Lower lobe of right lung (tissue), 2 donors: ENCODE data around the gene UBE2E3. TPM values are rescaled to one million over a fixed set of nuclear protein-coding genes. Genes with fewer than 3 reads are reported as not detected.

ENCODE experiments used
- ATAC-seq, 2 donors: fragments of 200-7000 bp; cut with Tn5 transposase; one replicate each; pipeline ENCODE4 v1.9.1; 2020 to 2022; ENCODE audit warnings: mild to moderate bottlenecking in 2 of 2, moderate library complexity in 2 of 2
- DNase-seq: peaks from one replicate; pipeline ENCODE4 v3.0.0-alpha.2; 2020
- H3K27ac ChIP-seq: fragments of 200-600 bp; one replicate; pipeline ENCODE4 v1.8.0; 2022
- H3K27me3 ChIP-seq: fragments of 200-600 bp; one replicate; pipeline ENCODE4 v1.8.0; 2022; ENCODE audit warnings: low read depth
- H3K36me3 ChIP-seq: fragments of 200-600 bp; one replicate; pipeline ENCODE4 v1.8.0; 2022; ENCODE audit warnings: mild to moderate bottlenecking
- H3K4me1 ChIP-seq: fragments of 200-600 bp; one replicate; pipeline ENCODE4 v1.8.0; 2022
- H3K4me3 ChIP-seq: fragments of 200-600 bp; one replicate; pipeline ENCODE4 v1.8.0; 2022; ENCODE audit warnings: mild to moderate bottlenecking
- H3K9me3 ChIP-seq: fragments of 200-600 bp; one replicate; pipeline ENCODE4 v1.8.0; 2022
- intact Hi-C: fragments of 100-400 bp; cut with DNase I; formaldehyde crosslinking; loops from one replicate; pipeline ENCODE4 v1.11.0; 2022
- total RNA-seq: library from RNA; stranded (reverse); fragmentation: NEBNext Ultra II Directional; extraction: Animal tissue kit (Norgen Biotek cat#: 25700); gene quantifications from one replicate; pipeline ENCODE4 v1.2.1, GENCODE V29; 2021
- TF ChIP-seq, protein P1 (sequence below): fragments of 200-600 bp; IDR thresholded peaks from one replicate; pipeline ENCODE4 v1.8.0; 2022; ENCODE audit warnings: antibody characterized with exemption, mild to moderate bottlenecking
- donor health status: DM: no; HTN: yes; CAD: no; lungs with severe emphysema.

UBE2E3 gene
- total RNA-seq, 1 donor from 2014 or later: 39.7 TPM

DNA sequence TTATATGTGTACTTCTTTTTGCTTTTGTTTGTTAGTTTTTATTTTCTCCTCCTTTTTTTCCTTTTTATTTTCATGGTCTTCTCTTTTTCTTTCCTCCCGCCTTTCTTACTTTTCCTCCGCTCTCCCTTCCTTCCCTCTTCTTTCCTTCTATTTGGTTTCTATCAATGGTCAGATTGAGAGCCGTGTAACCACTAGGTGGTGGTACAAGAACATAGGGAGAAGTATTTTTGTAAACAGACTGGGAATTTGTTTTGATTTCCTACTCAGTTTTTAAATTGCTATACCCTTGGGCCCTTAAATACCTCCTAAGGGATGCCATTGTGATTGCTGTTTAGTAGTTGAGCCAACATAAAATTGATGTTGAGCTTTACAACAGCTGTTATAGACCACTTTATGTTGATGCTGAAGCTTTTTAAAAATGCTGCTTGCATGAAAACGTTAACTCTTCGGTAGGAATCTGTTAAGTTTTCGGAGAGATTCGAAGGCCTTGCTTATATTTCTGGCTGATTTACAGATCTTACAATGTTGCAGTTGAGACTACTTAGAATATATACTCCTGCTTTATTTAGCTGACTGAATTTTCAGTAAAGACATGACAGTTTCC, 124.2 kb downstream of the UBE2E3 start:
- no peak for ATAC-seq
- Histone ChIP-seq H3K27me3 (no peaks in the 10 kb centered on the region), H3K27ac (no peak overlapping the region), H3K4me3 (no peak overlapping the region), H3K9me3 (no peaks in the 10 kb centered on the region), H3K4me1 (no peaks in the 10 kb centered on the region), H3K36me3 (no peaks in the 10 kb centered on the region)
- intact Hi-C loops: loop anchor here (10.0 kb wide), 1 partner anchor 360 kb away; no protein-coding TSS in a partner anchor
- TF ChIP-seq, protein P1, sequence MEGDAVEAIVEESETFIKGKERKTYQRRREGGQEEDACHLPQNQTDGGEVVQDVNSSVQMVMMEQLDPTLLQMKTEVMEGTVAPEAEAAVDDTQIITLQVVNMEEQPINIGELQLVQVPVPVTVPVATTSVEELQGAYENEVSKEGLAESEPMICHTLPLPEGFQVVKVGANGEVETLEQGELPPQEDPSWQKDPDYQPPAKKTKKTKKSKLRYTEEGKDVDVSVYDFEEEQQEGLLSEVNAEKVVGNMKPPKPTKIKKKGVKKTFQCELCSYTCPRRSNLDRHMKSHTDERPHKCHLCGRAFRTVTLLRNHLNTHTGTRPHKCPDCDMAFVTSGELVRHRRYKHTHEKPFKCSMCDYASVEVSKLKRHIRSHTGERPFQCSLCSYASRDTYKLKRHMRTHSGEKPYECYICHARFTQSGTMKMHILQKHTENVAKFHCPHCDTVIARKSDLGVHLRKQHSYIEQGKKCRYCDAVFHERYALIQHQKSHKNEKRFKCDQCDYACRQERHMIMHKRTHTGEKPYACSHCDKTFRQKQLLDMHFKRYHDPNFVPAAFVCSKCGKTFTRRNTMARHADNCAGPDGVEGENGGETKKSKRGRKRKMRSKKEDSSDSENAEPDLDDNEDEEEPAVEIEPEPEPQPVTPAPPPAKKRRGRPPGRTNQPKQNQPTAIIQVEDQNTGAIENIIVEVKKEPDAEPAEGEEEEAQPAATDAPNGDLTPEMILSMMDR: peak; percentile 62
- DNase-seq: no peak

DNA sequence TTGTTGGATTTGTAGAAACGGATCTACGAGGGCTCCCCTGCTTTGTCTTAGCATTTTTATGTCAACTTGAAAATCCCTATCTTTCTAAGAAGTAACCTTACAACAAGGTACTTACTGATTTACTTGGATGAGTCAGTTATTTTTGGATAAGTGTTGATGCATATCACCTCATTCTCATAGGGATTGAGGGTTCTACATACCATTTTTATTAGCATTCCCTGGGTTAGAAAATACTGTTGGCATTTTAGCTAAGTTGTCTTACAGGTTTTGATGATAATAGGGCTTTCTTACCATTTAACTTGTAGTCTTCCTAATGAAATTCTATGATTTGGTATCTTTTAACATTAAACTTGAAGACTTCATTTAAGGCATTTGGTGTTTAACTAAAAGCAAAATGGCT, 125.2 kb downstream of the UBE2E3 start:
- Histone ChIP-seq H3K4me3 (no peak overlapping the region), H3K27me3 (no peaks in the 10 kb centered on the region), H3K4me1 (no peaks in the 10 kb centered on the region), H3K36me3 (no peaks in the 10 kb centered on the region), H3K9me3 (no peaks in the 10 kb centered on the region), H3K27ac (no peak overlapping the region)
- intact Hi-C loops: loop anchor here (10.0 kb wide), 1 partner anchor 359 kb away; no protein-coding TSS in a partner anchor
- DNase-seq (no peak), ATAC-seq (no peak)
- TF ChIP-seq, protein P1: no peak

DNA sequence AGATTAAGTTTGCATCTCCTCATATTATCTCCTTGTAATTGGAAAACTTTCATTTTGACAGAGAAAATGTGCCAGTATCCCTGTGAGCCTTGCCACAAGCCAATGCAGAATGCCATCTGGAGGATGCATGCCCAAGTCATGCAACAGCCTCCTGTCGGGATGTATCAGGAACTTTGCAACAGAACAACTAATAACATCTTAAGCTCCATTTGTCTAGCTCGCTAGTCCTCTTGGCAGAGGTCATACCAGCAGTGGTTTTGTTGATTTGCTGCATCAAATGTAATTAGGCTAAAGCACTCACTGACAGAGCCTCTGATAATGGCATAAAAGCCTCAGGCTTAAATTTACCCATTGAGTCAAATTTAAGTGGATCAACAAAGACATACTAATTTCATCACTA, 125.8 kb downstream of the UBE2E3 start:
- no peak for ATAC-seq

DNA sequence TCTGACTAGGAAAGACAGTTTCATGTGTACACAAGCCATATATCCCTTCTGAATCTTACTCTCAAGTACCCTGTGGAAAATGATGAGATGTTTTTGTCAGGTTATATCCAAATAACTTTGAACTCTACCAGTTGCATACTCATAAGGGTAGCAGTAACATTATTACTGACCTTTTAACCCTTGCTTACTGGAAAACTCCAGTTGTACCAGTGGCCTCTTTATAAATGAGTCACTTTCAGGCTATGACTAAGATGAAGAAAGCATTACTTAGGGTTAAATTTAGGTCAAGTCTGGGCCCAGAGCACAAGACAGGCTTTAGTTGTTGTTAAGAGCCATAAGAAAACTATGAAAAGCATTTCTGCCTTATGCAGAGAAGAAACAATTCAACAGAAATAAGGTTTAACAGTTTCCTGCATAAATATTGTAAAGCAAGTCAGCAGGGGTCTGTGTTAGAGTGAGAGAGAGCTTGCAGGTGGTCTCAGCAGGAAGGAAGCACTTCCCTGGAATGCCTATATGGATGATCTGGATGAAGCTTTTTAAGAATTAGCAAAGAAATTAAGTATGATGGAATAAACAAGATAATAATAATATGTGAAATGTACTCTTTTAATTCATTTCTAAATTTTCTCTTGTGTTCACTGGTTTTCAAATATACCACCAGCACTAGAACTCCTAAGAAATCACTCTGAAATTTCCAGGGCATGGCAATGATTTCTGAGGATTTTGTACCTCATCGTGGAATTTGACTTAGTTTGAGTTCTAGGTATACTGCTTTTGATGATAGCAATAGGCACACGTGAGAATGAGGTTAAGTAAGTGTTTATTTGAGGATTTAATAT, 126.6 kb downstream of the UBE2E3 start:
- ATAC-seq (no peak), DNase-seq (no peak)
- no peaks in the 10 kb centered on the region for H3K36me3 ChIP-seq
- H3K4me1 ChIP-seq: no peaks in the 10 kb centered on the region
- H3K27ac ChIP-seq: no peak overlapping the region
- no peaks in the 10 kb centered on the region for H3K27me3 ChIP-seq
- no peaks in the 10 kb centered on the region for H3K9me3 ChIP-seq
- intact Hi-C loops: loop anchor here (10.0 kb wide), 1 partner anchor 358 kb away; no protein-coding TSS in a partner anchor
- H3K4me3 ChIP-seq: no peak overlapping the region
- TF ChIP-seq, protein P1: no peak

More for the DNA sequence above, 125.8 kb downstream of the UBE2E3 start:
- no peaks in the 10 kb centered on the region for H3K4me1 ChIP-seq
- H3K4me3 ChIP-seq: no peak overlapping the region
- H3K36me3 ChIP-seq: no peaks in the 10 kb centered on the region
- intact Hi-C loops: loop anchor here (10.0 kb wide), 1 partner anchor 359 kb away; no protein-coding TSS in a partner anchor
- TF ChIP-seq, protein P1: no peak
- H3K27ac ChIP-seq: no peak overlapping the region
- no peaks in the 10 kb centered on the region for H3K27me3 ChIP-seq
- no peak for DNase-seq
- no peaks in the 10 kb centered on the region for H3K9me3 ChIP-seq

DNA sequence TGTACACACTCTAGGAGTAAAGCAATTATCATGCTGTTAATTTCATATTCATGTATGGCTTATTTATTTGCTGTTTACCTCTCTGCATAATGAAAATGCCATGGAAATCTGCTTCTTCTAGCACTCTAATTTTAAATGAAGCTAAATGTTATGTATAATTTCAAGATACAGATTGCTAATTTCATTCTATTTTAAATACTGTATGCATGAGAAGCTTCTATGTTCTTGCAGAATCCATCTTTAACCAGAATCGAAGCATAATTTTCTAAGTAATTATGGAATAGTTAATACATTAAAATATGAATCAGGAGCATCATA, 127.2 kb downstream of the UBE2E3 start:
- intact Hi-C loops: loop anchor here (10.0 kb wide), 1 partner anchor 357 kb away; no protein-coding TSS in a partner anchor

More for the DNA sequence above, 127.2 kb downstream of the UBE2E3 start:
- no peaks in the 10 kb centered on the region for H3K9me3 ChIP-seq
- H3K4me3 ChIP-seq: no peak overlapping the region
- ATAC-seq (no peak), DNase-seq (no peak)
- H3K27me3 ChIP-seq: no peaks in the 10 kb centered on the region
- TF ChIP-seq, protein P1: no peak
- no peaks in the 10 kb centered on the region for H3K4me1 ChIP-seq
- no peaks in the 10 kb centered on the region for H3K36me3 ChIP-seq
- H3K27ac ChIP-seq: no peak overlapping the region
